ENCODE data around the gene NPRL2.

- TF ChIP-seq CTCF (IDR thresholded peaks at IDR 0.05) (no peak), POLR2A (IDR thresholded peaks at IDR 0.05) (no peak)
Measured at GRCh38 chr3:50323092-50323600, 27.4 kb downstream of the NPRL2 start.
